AG09319 (cell line): ENCODE results near the gene CCDC8.

Source experiments
- DNase-seq: peaks from one replicate; pipeline ENCODE4 v3.0.0-alpha.2; 2010; ENCODE audit warnings: low read depth; ENCODE audit errors: extremely low read depth
- TF ChIP-seq, protein P1 (sequence below): IDR thresholded peaks from 2 replicates; pipeline ENCODE4 v1.5.1; 2011; ENCODE audit warnings: low read depth, mild to moderate bottlenecking, inconsistent platforms, low read length, moderate library complexity

CCDC8 gene, protein sequence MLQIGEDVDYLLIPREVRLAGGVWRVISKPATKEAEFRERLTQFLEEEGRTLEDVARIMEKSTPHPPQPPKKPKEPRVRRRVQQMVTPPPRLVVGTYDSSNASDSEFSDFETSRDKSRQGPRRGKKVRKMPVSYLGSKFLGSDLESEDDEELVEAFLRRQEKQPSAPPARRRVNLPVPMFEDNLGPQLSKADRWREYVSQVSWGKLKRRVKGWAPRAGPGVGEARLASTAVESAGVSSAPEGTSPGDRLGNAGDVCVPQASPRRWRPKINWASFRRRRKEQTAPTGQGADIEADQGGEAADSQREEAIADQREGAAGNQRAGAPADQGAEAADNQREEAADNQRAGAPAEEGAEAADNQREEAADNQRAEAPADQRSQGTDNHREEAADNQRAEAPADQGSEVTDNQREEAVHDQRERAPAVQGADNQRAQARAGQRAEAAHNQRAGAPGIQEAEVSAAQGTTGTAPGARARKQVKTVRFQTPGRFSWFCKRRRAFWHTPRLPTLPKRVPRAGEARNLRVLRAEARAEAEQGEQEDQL

DNA sequence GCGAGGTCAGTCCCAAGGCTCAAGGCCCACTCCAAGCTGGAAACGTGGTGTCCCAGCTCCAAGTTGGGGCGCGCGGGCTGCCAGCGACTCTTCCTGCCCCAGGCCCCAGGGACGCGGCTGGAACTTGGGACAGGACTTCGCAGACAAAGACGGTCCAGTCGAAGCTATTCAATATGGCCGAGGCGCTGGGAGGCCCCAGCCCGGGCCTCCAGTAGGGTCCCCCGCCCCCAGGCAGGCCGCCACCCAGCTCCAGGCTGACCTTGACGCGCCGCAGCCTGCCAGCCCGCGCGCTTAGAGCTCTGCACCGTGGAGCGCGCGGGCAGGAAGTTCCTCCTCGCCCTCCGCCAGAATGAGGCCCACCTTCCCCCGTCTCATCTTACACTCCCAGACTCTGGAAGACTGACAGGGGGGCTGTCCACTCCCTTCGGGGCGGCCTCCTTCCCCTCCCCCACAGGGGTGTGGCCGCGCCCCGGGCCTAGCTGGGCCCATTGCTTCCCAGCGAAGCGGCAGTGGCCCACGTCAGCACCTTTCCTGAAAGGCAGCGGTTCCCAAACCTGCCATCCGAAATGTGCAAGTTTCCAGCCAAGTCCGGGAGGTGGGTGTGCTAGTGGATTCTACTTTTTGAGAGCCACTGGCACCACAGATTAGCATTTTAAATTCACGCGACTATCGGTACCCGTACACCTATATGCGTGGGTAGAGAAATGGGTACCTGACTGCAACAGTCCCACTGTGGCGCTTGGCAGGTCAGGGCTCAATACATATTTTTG lies at the start of gene CCDC8:
Gene CCDC8 (minus strand): TSS at position 303 of the 770 bp plus-strand sequence. CDS start 754 bp downstream, outside the sequence.
- TF ChIP-seq, protein P1, sequence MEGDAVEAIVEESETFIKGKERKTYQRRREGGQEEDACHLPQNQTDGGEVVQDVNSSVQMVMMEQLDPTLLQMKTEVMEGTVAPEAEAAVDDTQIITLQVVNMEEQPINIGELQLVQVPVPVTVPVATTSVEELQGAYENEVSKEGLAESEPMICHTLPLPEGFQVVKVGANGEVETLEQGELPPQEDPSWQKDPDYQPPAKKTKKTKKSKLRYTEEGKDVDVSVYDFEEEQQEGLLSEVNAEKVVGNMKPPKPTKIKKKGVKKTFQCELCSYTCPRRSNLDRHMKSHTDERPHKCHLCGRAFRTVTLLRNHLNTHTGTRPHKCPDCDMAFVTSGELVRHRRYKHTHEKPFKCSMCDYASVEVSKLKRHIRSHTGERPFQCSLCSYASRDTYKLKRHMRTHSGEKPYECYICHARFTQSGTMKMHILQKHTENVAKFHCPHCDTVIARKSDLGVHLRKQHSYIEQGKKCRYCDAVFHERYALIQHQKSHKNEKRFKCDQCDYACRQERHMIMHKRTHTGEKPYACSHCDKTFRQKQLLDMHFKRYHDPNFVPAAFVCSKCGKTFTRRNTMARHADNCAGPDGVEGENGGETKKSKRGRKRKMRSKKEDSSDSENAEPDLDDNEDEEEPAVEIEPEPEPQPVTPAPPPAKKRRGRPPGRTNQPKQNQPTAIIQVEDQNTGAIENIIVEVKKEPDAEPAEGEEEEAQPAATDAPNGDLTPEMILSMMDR = no peak
- peak; percentile 84 for DNase-seq

DNA sequence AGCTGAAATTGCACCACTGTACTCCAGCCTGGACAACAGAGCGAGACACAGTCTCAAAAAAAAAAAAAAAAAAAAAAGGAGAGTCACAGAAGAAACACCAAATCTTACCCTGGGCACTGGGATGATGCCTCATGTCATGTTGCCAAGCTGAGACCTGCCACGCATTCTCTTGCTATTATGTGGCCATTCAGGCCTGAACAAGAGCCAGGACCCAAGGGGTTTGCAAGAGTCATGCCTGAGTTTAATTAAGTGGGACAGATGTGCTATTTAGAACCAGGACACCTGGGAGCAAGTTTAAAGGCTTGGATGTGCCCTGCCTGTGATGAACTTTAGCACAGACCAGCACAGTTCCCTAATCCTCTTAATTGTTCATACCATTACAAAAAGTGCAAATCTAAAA lies 48.2 kb upstream of the CCDC8 start:
- DNase-seq = no peak
- TF ChIP-seq, protein P1 = no peak

- TF ChIP-seq, protein P1 = no peak
- no peak for DNase-seq
These were observed 47.6 kb upstream of the CCDC8 start for GRCh38 chr19:46460981-46461380.

- TF ChIP-seq, protein P1 = no peak
- no peak for DNase-seq
These were observed 46.7 kb upstream of the CCDC8 start for GRCh38 chr19:46460055-46460454.

- TF ChIP-seq, protein P1 = no peak
- DNase-seq = no peak
These were observed 43.6 kb upstream of the CCDC8 start for GRCh38 chr19:46456930-46457329.

- TF ChIP-seq, protein P1 = no peak
- no peak for DNase-seq
These were observed 40.9 kb upstream of the CCDC8 start for GRCh38 chr19:46454244-46454643.

DNA sequence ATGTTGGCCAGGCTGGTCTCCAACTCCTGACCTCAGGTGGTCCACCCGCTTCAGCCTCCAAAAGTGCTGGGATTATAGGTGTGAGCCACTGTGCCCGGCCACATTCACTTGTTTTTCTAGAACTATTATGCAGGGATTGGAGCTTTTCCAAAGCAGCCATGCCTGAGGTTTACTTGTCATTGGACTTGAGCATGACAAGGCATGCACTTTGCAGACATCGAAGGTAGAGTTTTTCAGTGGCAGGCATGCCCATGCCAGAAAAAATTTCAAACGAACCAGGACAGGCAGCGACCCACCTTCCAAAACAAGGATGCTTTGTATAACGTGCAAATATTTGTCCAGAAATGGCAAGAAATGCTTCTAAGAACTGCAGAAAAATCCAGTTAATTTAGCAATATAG lies 40.3 kb upstream of the CCDC8 start:
- TF ChIP-seq, protein P1 = no peak
- DNase-seq = no peak
